ENCODE measurements around the gene KRTAP1-1.

- TF ChIP-seq, protein P1, sequence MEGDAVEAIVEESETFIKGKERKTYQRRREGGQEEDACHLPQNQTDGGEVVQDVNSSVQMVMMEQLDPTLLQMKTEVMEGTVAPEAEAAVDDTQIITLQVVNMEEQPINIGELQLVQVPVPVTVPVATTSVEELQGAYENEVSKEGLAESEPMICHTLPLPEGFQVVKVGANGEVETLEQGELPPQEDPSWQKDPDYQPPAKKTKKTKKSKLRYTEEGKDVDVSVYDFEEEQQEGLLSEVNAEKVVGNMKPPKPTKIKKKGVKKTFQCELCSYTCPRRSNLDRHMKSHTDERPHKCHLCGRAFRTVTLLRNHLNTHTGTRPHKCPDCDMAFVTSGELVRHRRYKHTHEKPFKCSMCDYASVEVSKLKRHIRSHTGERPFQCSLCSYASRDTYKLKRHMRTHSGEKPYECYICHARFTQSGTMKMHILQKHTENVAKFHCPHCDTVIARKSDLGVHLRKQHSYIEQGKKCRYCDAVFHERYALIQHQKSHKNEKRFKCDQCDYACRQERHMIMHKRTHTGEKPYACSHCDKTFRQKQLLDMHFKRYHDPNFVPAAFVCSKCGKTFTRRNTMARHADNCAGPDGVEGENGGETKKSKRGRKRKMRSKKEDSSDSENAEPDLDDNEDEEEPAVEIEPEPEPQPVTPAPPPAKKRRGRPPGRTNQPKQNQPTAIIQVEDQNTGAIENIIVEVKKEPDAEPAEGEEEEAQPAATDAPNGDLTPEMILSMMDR (IDR thresholded peaks at IDR 0.05) = no peak
- TF ChIP-seq POLR2A (IDR thresholded peaks at IDR 0.05) = no peak
Measured at GRCh38 chr17:41009301-41009760, 31.9 kb downstream of the KRTAP1-1 start.
